Measurements from ENCODE around the gene IL1RAPL1.

DNA sequence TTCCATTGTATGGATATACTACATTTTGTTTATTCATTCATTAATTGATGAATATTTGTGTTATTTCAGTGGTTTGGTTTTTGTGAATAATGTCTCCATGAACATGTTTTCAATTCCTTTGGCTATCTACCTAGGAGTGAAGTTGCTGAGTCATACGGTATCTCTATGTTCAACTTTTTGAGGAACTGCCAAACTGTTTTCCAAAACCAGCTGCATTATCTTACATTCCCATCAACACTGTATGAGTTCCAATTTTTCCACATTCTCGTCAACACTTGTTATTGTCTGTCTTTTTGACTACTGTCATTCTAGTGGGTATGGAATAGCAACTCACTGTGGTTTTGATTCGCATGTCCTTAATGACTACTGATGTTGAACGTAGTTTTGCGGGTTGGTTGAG is 1239.5 kb downstream of the IL1RAPL1 start:
- TF ChIP-seq ARNTL (CRISPR knock-in tag; IDR thresholded peaks at IDR 0.05; ENCODE audit: borderline replicate concordance, low read depth) (no peak), TOX (CRISPR knock-in tag; IDR thresholded peaks at IDR 0.05; ENCODE audit: borderline replicate concordance) (no peak), ZFP3 (CRISPR knock-in tag; IDR thresholded peaks at IDR 0.05) (no peak), SNAI2 (CRISPR knock-in tag; IDR thresholded peaks at IDR 0.05) (no peak), ZC3H10 (CRISPR knock-in tag; IDR thresholded peaks at IDR 0.05) (no peak), ZNF565 (CRISPR knock-in tag; conservative IDR thresholded peaks at IDR 0.05; ENCODE audit: low read depth) (no peak), ZNF8 (CRISPR knock-in tag; IDR thresholded peaks at IDR 0.05) (no peak), OSR1 (CRISPR knock-in tag; IDR thresholded peaks at IDR 0.05) (no peak)
- TF ChIP-seq, protein P1, sequence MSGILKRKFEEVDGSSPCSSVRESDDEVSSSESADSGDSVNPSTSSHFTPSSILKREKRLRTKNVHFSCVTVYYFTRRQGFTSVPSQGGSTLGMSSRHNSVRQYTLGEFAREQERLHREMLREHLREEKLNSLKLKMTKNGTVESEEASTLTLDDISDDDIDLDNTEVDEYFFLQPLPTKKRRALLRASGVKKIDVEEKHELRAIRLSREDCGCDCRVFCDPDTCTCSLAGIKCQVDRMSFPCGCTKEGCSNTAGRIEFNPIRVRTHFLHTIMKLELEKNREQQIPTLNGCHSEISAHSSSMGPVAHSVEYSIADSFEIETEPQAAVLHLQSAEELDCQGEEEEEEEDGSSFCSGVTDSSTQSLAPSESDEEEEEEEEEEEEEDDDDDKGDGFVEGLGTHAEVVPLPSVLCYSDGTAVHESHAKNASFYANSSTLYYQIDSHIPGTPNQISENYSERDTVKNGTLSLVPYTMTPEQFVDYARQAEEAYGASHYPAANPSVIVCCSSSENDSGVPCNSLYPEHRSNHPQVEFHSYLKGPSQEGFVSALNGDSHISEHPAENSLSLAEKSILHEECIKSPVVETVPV (CRISPR knock-in tag; IDR thresholded peaks at IDR 0.05) = no peak
- TF ChIP-seq, protein P2, sequence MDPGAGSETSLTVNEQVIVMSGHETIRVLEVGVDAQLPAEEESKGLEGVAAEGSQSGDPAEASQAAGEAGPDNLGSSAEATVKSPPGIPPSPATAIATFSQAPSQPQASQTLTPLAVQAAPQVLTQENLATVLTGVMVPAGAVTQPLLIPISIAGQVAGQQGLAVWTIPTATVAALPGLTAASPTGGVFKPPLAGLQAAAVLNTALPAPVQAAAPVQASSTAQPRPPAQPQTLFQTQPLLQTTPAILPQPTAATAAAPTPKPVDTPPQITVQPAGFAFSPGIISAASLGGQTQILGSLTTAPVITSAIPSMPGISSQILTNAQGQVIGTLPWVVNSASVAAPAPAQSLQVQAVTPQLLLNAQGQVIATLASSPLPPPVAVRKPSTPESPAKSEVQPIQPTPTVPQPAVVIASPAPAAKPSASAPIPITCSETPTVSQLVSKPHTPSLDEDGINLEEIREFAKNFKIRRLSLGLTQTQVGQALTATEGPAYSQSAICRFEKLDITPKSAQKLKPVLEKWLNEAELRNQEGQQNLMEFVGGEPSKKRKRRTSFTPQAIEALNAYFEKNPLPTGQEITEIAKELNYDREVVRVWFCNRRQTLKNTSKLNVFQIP (CRISPR knock-in tag; IDR thresholded peaks at IDR 0.05; ENCODE audit: borderline replicate concordance, low read depth) = no peak
- TF ChIP-seq, protein P3, sequence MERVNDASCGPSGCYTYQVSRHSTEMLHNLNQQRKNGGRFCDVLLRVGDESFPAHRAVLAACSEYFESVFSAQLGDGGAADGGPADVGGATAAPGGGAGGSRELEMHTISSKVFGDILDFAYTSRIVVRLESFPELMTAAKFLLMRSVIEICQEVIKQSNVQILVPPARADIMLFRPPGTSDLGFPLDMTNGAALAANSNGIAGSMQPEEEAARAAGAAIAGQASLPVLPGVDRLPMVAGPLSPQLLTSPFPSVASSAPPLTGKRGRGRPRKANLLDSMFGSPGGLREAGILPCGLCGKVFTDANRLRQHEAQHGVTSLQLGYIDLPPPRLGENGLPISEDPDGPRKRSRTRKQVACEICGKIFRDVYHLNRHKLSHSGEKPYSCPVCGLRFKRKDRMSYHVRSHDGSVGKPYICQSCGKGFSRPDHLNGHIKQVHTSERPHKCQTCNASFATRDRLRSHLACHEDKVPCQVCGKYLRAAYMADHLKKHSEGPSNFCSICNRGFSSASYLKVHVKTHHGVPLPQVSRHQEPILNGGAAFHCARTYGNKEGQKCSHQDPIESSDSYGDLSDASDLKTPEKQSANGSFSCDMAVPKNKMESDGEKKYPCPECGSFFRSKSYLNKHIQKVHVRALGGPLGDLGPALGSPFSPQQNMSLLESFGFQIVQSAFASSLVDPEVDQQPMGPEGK (CRISPR knock-in tag; IDR thresholded peaks at IDR 0.05; ENCODE audit: borderline replicate concordance) = no peak

All from SK-N-SH treated with all-trans-retinoic acid at 6 μM for 48 hours (cell line).